Liver (tissue), 9 donors: Measurements from ENCODE around the gene DGKB. TPM values are rescaled to one million over a fixed set of nuclear protein-coding genes. Genes with fewer than 3 reads are reported as not detected.

ENCODE experiments used
- DNase-seq: peaks from one replicate; pipeline ENCODE4 v3.0.0-alpha.2; 2017; ENCODE audit warnings: low spot score
- H3K27ac ChIP-seq, 2 donors: one replicate each; pipeline ENCODE4 v1.7.0; 2013; ENCODE audit warnings: inconsistent platforms in 2 of 2, low read length in 2 of 2, control low read depth in 1 of 2, low read depth in 1 of 2, mild to moderate bottlenecking in 1 of 2
- H3K27me3 ChIP-seq, 4 donors: one replicate each; pipeline versions ENCODE4 v1.6.1 to v1.7.0; 2013; ENCODE audit warnings: low read length in 3 of 4, inconsistent platforms in 1 of 4, mild to moderate bottlenecking in 1 of 4, moderate library complexity in 1 of 4; ENCODE audit not compliant: control insufficient read depth in 4 of 4, insufficient read depth in 4 of 4
- H3K36me3 ChIP-seq, 4 donors: one replicate each; pipeline versions ENCODE4 v1.6.1 to v1.7.0; 2013; ENCODE audit warnings: low read length in 3 of 4, mild to moderate bottlenecking in 3 of 4, low read depth in 1 of 4, moderate library complexity in 1 of 4; ENCODE audit not compliant: control insufficient read depth in 4 of 4, insufficient read depth in 3 of 4
- H3K4me1 ChIP-seq, 4 donors: one replicate each; pipeline versions ENCODE4 v1.6.1 to v1.7.0; 2013; ENCODE audit warnings: low read length in 3 of 4, mild to moderate bottlenecking in 3 of 4, moderate library complexity in 1 of 4; ENCODE audit not compliant: control insufficient read depth in 4 of 4, insufficient read depth in 4 of 4
- H3K4me3 ChIP-seq, 3 donors: one replicate each; pipeline versions ENCODE4 v1.6.1 to v1.7.0; 2013; ENCODE audit warnings: low read length in 3 of 3, control low read depth in 1 of 3, low read depth in 1 of 3, mild to moderate bottlenecking in 1 of 3
- H3K9ac ChIP-seq, 2 donors: one replicate each; pipeline ENCODE4 v1.7.0; 2013; ENCODE audit warnings: low read length in 2 of 2, mild to moderate bottlenecking in 2 of 2, moderate library complexity in 2 of 2, control low read depth in 1 of 2, low read depth in 1 of 2
- H3K9me3 ChIP-seq, 4 donors: one replicate each; pipeline versions ENCODE4 v1.6.1 to v1.7.0; 2013; ENCODE audit warnings: low read length in 3 of 4; ENCODE audit not compliant: control insufficient read depth in 4 of 4
- EGR1 ChIP-seq, 2 donors: IDR thresholded peaks; 2 replicates each; pipeline ENCODE4 v1.6.1; 2016 to 2018; ENCODE audit warnings: antibody characterized with exemption in 2 of 2, low read depth in 2 of 2
- FOXA1 ChIP-seq: IDR thresholded peaks from 2 replicates; pipeline ENCODE4 v1.6.1; 2016; ENCODE audit warnings: antibody characterized with exemption
- FOXA2 ChIP-seq: IDR thresholded peaks from 2 replicates; pipeline ENCODE4 v1.6.1; 2016; ENCODE audit warnings: antibody characterized with exemption
- GABPA ChIP-seq, 2 donors: IDR thresholded peaks in 1 of 2; conservative IDR thresholded peaks in 1 of 2; 2 replicates each; pipeline ENCODE4 v1.6.1; 2016; ENCODE audit warnings: antibody characterized with exemption in 2 of 2, mild to moderate bottlenecking in 1 of 2, moderate library complexity in 1 of 2
- HNF4A ChIP-seq, 2 donors: conservative IDR thresholded peaks; 2 replicates each; pipeline ENCODE4 v1.6.1; 2016; ENCODE audit warnings: antibody characterized with exemption in 2 of 2, mild to moderate bottlenecking in 2 of 2
- HNF4G ChIP-seq: IDR thresholded peaks from 2 replicates; pipeline ENCODE4 v1.6.1; 2016; ENCODE audit warnings: antibody characterized with exemption
- JUND ChIP-seq, 2 donors: IDR thresholded peaks; 2 replicates each; pipeline ENCODE4 v1.6.1; 2016; ENCODE audit warnings: antibody characterized with exemption in 2 of 2
- NR2F2 ChIP-seq: IDR thresholded peaks from 2 replicates; pipeline ENCODE4 v1.6.1; 2016; ENCODE audit warnings: antibody characterized with exemption
- RAD21 ChIP-seq, 2 donors: IDR thresholded peaks; 2 replicates each; pipeline ENCODE4 v1.6.1; 2016; ENCODE audit warnings: antibody characterized with exemption in 2 of 2, mild to moderate bottlenecking in 2 of 2
- RXRA ChIP-seq, 2 donors: IDR thresholded peaks; 2 replicates each; pipeline ENCODE4 v1.6.1; 2017 to 2018; ENCODE audit warnings: antibody characterized with exemption in 2 of 2, mild to moderate bottlenecking in 1 of 2
- SP1 ChIP-seq: IDR thresholded peaks from 2 replicates; pipeline ENCODE4 v1.6.1; 2018; ENCODE audit warnings: antibody characterized with exemption, mild to moderate bottlenecking
- TAF1 ChIP-seq: conservative IDR thresholded peaks from 2 replicates; pipeline ENCODE4 v1.6.1; 2016; ENCODE audit warnings: antibody characterized with exemption, mild to moderate bottlenecking
- YY1 ChIP-seq: IDR thresholded peaks from 2 replicates; pipeline ENCODE4 v1.6.1; 2016; ENCODE audit warnings: antibody characterized with exemption, mild to moderate bottlenecking
- WGBS: extraction: QIAGEN DNeasy Blood & Tissue Kit; methylation state at CpG from one replicate; pipeline ENCODE4 v1.1.7; 2013; 5-methylcytosine and 5-hydroxymethylcytosine counted together
- polyA plus RNA-seq, 2 donors: library from polyadenylated mRNA; stranded (reverse) in 1 of 2; unstranded in 1 of 2; fragments of 200-250 nt in 1 of 2; fragments of >200 nt in 1 of 2; fragmentation: Nextera tagmentation in 1 of 2; extraction: Ambion mirVana in 1 of 2; gene quantifications; one replicate each; pipeline versions ENCODE4 v1.2.1 to v1.2.3, GENCODE V29; 2013 to 2015
- total RNA-seq, 2 donors: library from RNA; depleted of rRNA; stranded (reverse); fragments of >200 nt; gene quantifications; one replicate each; pipeline ENCODE4 v1.2.3, GENCODE V29; 2014
- TF ChIP-seq, protein P1 (sequence below): fragments of 150-350 bp; IDR thresholded peaks from 2 replicates; pipeline ENCODE4 v1.5.1; 2017; ENCODE audit warnings: improper control_type of control experiment, low read depth, low read length; ENCODE audit not compliant: missing input control
- TF ChIP-seq, protein P2 (sequence below): IDR thresholded peaks from 2 replicates; pipeline ENCODE4 v1.6.1; 2016; ENCODE audit warnings: antibody characterized with exemption
- TF ChIP-seq, protein P3 (sequence below): IDR thresholded peaks from 2 replicates; pipeline ENCODE4 v1.6.1; 2016; ENCODE audit warnings: antibody characterized with exemption
- donor health status: healthy.
- donor health status: healthy.
- donor health status: healthy.
- donor health status: healthy.
- donor health status: healthy.

The DGKB gene
- total and polyA plus RNA-seq, 4 donors = 0.09 to 0.42 TPM; not detected in 2

DNA sequence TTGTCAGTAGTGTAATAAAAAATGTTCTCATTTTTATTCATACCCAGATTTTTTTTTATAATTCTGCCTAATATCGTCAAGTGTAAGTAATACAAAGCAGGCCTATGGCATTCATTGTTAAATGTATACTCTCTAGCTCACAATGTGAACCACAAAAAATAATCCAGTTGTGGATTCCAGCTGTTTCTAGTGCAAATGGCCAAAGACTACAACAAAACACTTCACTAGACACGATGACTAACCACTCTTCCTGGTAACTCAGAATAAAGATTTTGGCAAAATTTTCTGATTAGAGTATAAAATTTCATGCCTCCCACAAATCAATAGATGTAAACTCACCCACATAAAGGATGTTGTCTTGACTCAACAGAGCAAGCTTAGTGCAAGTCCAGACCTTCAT lies 396.6 kb downstream of the DGKB start:
- peaks cover 0 to 5% (median 0%) of the 10 kb centered on the region in 4 donors for H3K4me1 ChIP-seq
- 84% methylated on average over 2 of the region's 2 CpGs for WGBS
- no peak for TF ChIP-seq HNF4A (conservative IDR thresholded peaks at IDR 0.05)
- TF ChIP-seq FOXA1 = no peak
- no peak for TF ChIP-seq SP1
- no peak for TF ChIP-seq TAF1
- TF ChIP-seq, protein P1, sequence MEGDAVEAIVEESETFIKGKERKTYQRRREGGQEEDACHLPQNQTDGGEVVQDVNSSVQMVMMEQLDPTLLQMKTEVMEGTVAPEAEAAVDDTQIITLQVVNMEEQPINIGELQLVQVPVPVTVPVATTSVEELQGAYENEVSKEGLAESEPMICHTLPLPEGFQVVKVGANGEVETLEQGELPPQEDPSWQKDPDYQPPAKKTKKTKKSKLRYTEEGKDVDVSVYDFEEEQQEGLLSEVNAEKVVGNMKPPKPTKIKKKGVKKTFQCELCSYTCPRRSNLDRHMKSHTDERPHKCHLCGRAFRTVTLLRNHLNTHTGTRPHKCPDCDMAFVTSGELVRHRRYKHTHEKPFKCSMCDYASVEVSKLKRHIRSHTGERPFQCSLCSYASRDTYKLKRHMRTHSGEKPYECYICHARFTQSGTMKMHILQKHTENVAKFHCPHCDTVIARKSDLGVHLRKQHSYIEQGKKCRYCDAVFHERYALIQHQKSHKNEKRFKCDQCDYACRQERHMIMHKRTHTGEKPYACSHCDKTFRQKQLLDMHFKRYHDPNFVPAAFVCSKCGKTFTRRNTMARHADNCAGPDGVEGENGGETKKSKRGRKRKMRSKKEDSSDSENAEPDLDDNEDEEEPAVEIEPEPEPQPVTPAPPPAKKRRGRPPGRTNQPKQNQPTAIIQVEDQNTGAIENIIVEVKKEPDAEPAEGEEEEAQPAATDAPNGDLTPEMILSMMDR = no peak
- TF ChIP-seq RAD21 (IDR thresholded peaks at IDR 0.05) = no peak
- no peak for TF ChIP-seq JUND (IDR thresholded peaks at IDR 0.05)
- no peak for TF ChIP-seq NR2F2
- no peak for TF ChIP-seq GABPA (IDR thresholded peaks at IDR 0.05 in 1 of 2, conservative IDR thresholded peaks at IDR 0.05 in 1 of 2)
- no peak for TF ChIP-seq HNF4G
- TF ChIP-seq RXRA (IDR thresholded peaks at IDR 0.05) = no peak
- no peak for TF ChIP-seq FOXA2
- TF ChIP-seq, protein P2, sequence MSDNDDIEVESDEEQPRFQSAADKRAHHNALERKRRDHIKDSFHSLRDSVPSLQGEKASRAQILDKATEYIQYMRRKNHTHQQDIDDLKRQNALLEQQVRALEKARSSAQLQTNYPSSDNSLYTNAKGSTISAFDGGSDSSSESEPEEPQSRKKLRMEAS = no peak
- TF ChIP-seq, protein P3, sequence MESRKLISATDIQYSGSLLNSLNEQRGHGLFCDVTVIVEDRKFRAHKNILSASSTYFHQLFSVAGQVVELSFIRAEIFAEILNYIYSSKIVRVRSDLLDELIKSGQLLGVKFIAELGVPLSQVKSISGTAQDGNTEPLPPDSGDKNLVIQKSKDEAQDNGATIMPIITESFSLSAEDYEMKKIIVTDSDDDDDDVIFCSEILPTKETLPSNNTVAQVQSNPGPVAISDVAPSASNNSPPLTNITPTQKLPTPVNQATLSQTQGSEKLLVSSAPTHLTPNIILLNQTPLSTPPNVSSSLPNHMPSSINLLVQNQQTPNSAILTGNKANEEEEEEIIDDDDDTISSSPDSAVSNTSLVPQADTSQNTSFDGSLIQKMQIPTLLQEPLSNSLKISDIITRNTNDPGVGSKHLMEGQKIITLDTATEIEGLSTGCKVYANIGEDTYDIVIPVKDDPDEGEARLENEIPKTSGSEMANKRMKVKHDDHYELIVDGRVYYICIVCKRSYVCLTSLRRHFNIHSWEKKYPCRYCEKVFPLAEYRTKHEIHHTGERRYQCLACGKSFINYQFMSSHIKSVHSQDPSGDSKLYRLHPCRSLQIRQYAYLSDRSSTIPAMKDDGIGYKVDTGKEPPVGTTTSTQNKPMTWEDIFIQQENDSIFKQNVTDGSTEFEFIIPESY = no peak

DNA sequence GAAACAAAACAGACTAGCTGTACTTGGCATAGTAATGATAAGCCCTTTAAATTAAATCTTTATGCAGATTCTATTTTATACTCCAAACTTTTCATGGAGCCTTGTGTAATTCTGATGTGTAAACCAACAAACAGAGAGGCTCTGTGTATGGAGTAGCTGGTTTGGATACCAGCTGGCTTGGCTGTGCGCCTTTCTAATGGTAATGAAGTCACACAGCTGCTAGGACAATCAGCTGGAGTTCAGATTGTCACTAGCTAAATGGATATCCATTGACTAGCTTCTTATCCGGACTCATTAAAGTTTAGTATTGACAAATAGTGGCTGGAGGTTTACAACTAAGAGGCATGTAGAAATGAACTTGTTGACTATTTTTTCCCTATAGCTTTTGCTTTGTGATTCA lies 398.4 kb downstream of the DGKB start:
- no peak overlapping the region for H3K9ac ChIP-seq
- no peaks in the 10 kb centered on the region for H3K9me3 ChIP-seq
- H3K4me3 ChIP-seq = no peak overlapping the region
- H3K27ac ChIP-seq = no peak overlapping the region
- DNase-seq = no peak
- TF ChIP-seq RXRA (IDR thresholded peaks at IDR 0.05) = no peak
- TF ChIP-seq FOXA2 = no peak
- TF ChIP-seq NR2F2 = no peak
- no peak for TF ChIP-seq SP1
- TF ChIP-seq, protein P2 = no peak
- TF ChIP-seq YY1 = no peak
- TF ChIP-seq RAD21 (IDR thresholded peaks at IDR 0.05) = no peak
- TF ChIP-seq GABPA (IDR thresholded peaks at IDR 0.05 in 1 of 2, conservative IDR thresholded peaks at IDR 0.05 in 1 of 2) = no peak
- no peak for TF ChIP-seq TAF1
- TF ChIP-seq EGR1 (IDR thresholded peaks at IDR 0.05; ENCODE audit: low read depth in 2 of 2) = no peak
- TF ChIP-seq, protein P3 = no peak
- TF ChIP-seq HNF4G = no peak
- 84% methylated on average over 2 of the region's 2 CpGs for WGBS
- H3K36me3 ChIP-seq = no peaks in the 10 kb centered on the region
- no peaks in the 10 kb centered on the region for H3K27me3 ChIP-seq
- peaks cover 0 to 5% (median 0%) of the 10 kb centered on the region in 4 donors for H3K4me1 ChIP-seq

More for the DNA sequence above, 396.6 kb downstream of the DGKB start:
- no peaks in the 10 kb centered on the region for H3K36me3 ChIP-seq
- H3K9ac ChIP-seq = no peak overlapping the region
- no peak for DNase-seq
- no peak overlapping the region for H3K27ac ChIP-seq
- peaks cover 0 to 6% (median under 1%) of the 10 kb centered on the region in 4 donors for H3K9me3 ChIP-seq
- H3K4me3 ChIP-seq = no peak overlapping the region
- H3K27me3 ChIP-seq = no peaks in the 10 kb centered on the region
